Measurements from ENCODE around the gene SLC4A11. TPM values are rescaled to one million over a fixed set of nuclear protein-coding genes. Genes with fewer than 3 reads are reported as not detected.

The SLC4A11 gene
- polyA plus RNA-seq, 1 donor from 2014 or later, result 0.19 TPM

- Histone ChIP-seq H3K9me2 (ENCODE audit: insufficient read depth, low read length) (no peaks in the 10 kb centered on the region), H3K4me2 (ENCODE audit: low read length) (no peak overlapping the region), H3K79me2 (replicated peaks; ENCODE audit: insufficient read depth, low read length) (no peaks in the 10 kb centered on the region), H3K4me3 (ENCODE audit: low read length) (no peak overlapping the region), H3F3A (ENCODE audit: insufficient read depth, low read length, poor library complexity, severe bottlenecking) (no peaks in the 10 kb centered on the region), H3K27me3 (ENCODE audit: insufficient read depth, low read depth, low read length) (no peaks in the 10 kb centered on the region), H3K27ac (ENCODE audit: low read length) (no peak overlapping the region), H3K36me3 (ENCODE audit: insufficient read depth, low read length) (no peaks in the 10 kb centered on the region), H4K20me1 (ENCODE audit: insufficient read depth) (no peaks in the 10 kb centered on the region), H2AFZ (ENCODE audit: low read depth, low read length) (no peak overlapping the region), H3K9ac (ENCODE audit: low read length) (no peak overlapping the region), H3K9me3 (ENCODE audit: low read length) (no peaks in the 10 kb centered on the region)
- TF ChIP-seq SMC3 (conservative IDR thresholded peaks at IDR 0.05; ENCODE audit: poor library complexity) (no peak), REST (IDR thresholded peaks at IDR 0.05; ENCODE audit: borderline replicate concordance) (no peak), EZH2 (IDR thresholded peaks at IDR 0.05; ENCODE audit: borderline replicate concordance, insufficient read depth, low read length, poor library complexity, severe bottlenecking) (no peak), RAD21 (conservative IDR thresholded peaks at IDR 0.05) (no peak), TAF1 (IDR thresholded peaks at IDR 0.05; ENCODE audit: low read depth) (no peak), MXI1 (conservative IDR thresholded peaks at IDR 0.05; ENCODE audit: poor library complexity, severe bottlenecking) (no peak), EP300 (conservative IDR thresholded peaks at IDR 0.05; ENCODE audit: poor library complexity, severe bottlenecking) (no peak), CTCF (IDR thresholded peaks at IDR 0.05; ENCODE audit: poor library complexity, severe bottlenecking) (no peak), POLR2AphosphoS5 (IDR thresholded peaks at IDR 0.05) (no peak)
Measured at GRCh38 chr20:3194617-3195280, 44.2 kb downstream of the SLC4A11 start.

- no peak overlapping the region for H2AFZ ChIP-seq (ENCODE audit: low read depth, low read length)
- no peak for TF ChIP-seq MXI1 (conservative IDR thresholded peaks at IDR 0.05; ENCODE audit: poor library complexity, severe bottlenecking)
- no peak for TF ChIP-seq SMC3 (conservative IDR thresholded peaks at IDR 0.05; ENCODE audit: poor library complexity)
- no peak for TF ChIP-seq EP300 (conservative IDR thresholded peaks at IDR 0.05; ENCODE audit: poor library complexity, severe bottlenecking)
- TF ChIP-seq TAF1 (IDR thresholded peaks at IDR 0.05; ENCODE audit: low read depth), result no peak
- TF ChIP-seq EZH2 (IDR thresholded peaks at IDR 0.05; ENCODE audit: borderline replicate concordance, insufficient read depth, low read length, poor library complexity, severe bottlenecking), result no peak
- TF ChIP-seq CTCF (IDR thresholded peaks at IDR 0.05; ENCODE audit: poor library complexity, severe bottlenecking), result no peak
- TF ChIP-seq POLR2AphosphoS5 (IDR thresholded peaks at IDR 0.05), result no peak
- TF ChIP-seq REST (IDR thresholded peaks at IDR 0.05; ENCODE audit: borderline replicate concordance), result no peak
- H3K9me3 ChIP-seq (ENCODE audit: low read length), result no peaks in the 10 kb centered on the region
- no peak overlapping the region for H3K4me2 ChIP-seq (ENCODE audit: low read length)
- H3K4me3 ChIP-seq (ENCODE audit: low read length), result no peak overlapping the region
- H3F3A ChIP-seq (ENCODE audit: insufficient read depth, low read length, poor library complexity, severe bottlenecking), result no peaks in the 10 kb centered on the region
- no peak overlapping the region for H3K27ac ChIP-seq (ENCODE audit: low read length)
- no peaks in the 10 kb centered on the region for H3K27me3 ChIP-seq (ENCODE audit: insufficient read depth, low read depth, low read length)
- no peak overlapping the region for H3K9ac ChIP-seq (ENCODE audit: low read length)
- no peaks in the 10 kb centered on the region for H3K79me2 ChIP-seq (replicated peaks; ENCODE audit: insufficient read depth, low read length)
- H4K20me1 ChIP-seq (ENCODE audit: insufficient read depth), result no peaks in the 10 kb centered on the region
- H3K36me3 ChIP-seq (ENCODE audit: insufficient read depth, low read length), result no peaks in the 10 kb centered on the region
- H3K9me2 ChIP-seq (ENCODE audit: insufficient read depth, low read length), result no peaks in the 10 kb centered on the region
Measured at GRCh38 chr20:3193806-3194616, 45.0 kb downstream of the SLC4A11 start.
